ENCODE results near the gene ABHD14A. TPM values are rescaled to one million over a fixed set of nuclear protein-coding genes. Genes with fewer than 3 reads are reported as not detected.

The ABHD14A gene
- total RNA-seq, 1 donor from 2014 or later: 5.4 TPM

GRCh38 chr3:51934139-51934850 is 40.6 kb upstream of the ABHD14A start:
- H3K4me3 Mint-ChIP-seq (ENCODE audit: unreplicated experiment): no peak overlapping the region
- no peak for TF ChIP-seq CTCF (IDR thresholded peaks at IDR 0.05; ENCODE audit: unreplicated experiment)
- no peaks in the 10 kb centered on the region for H3K9me3 Mint-ChIP-seq (ENCODE audit: unreplicated experiment)
- DNase-seq (ENCODE audit: low spot score): no peak
- peaks cover 6% of the 10 kb centered on the region for H3K4me1 Mint-ChIP-seq (ENCODE audit: unreplicated experiment)
- no peak overlapping the region for H3K27ac Mint-ChIP-seq (ENCODE audit: unreplicated experiment)
- peaks cover 4% of the 10 kb centered on the region for H3K27me3 Mint-ChIP-seq (ENCODE audit: unreplicated experiment)
- H3K36me3 Mint-ChIP-seq (ENCODE audit: low read depth, unreplicated experiment): peaks cover 49% of the 10 kb centered on the region

- Mint-ChIP-seq H3K4me3 (ENCODE audit: unreplicated experiment) (no peak overlapping the region), H3K4me1 (ENCODE audit: unreplicated experiment) (peaks cover 7% of the 10 kb centered on the region)
Observed at GRCh38 chr3:51934991-51935885, 39.6 kb upstream of the ABHD14A start.

GRCh38 chr3:51935886-51936755 is 38.7 kb upstream of the ABHD14A start:
- no peak for TF ChIP-seq CTCF (IDR thresholded peaks at IDR 0.05; ENCODE audit: unreplicated experiment)
- DNase-seq (ENCODE audit: low spot score): no peak
- peaks cover 15% of the 10 kb centered on the region for H3K4me1 Mint-ChIP-seq (ENCODE audit: unreplicated experiment)
- no peaks in the 10 kb centered on the region for H3K9me3 Mint-ChIP-seq (ENCODE audit: unreplicated experiment)
- H3K4me3 Mint-ChIP-seq (ENCODE audit: unreplicated experiment): no peak overlapping the region
- H3K27me3 Mint-ChIP-seq (ENCODE audit: unreplicated experiment): peaks cover 4% of the 10 kb centered on the region
- H3K27ac Mint-ChIP-seq (ENCODE audit: unreplicated experiment): no peak overlapping the region
- peaks cover 47% of the 10 kb centered on the region for H3K36me3 Mint-ChIP-seq (ENCODE audit: low read depth, unreplicated experiment)

More at GRCh38 chr3:51934991-51935885, 39.6 kb upstream of the ABHD14A start:
- Mint-ChIP-seq H3K9me3 (ENCODE audit: unreplicated experiment) (no peaks in the 10 kb centered on the region), H3K36me3 (ENCODE audit: low read depth, unreplicated experiment) (peaks cover 47% of the 10 kb centered on the region), H3K27ac (ENCODE audit: unreplicated experiment) (no peak overlapping the region), H3K27me3 (ENCODE audit: unreplicated experiment) (peaks cover 2% of the 10 kb centered on the region)
- no peak for TF ChIP-seq CTCF (IDR thresholded peaks at IDR 0.05; ENCODE audit: unreplicated experiment)
- DNase-seq (ENCODE audit: low spot score): no peak

- Mint-ChIP-seq H3K27ac (ENCODE audit: unreplicated experiment) (no peak overlapping the region), H3K4me1 (ENCODE audit: unreplicated experiment) (peaks cover 17% of the 10 kb centered on the region), H3K36me3 (ENCODE audit: low read depth, unreplicated experiment) (peaks cover 43% of the 10 kb centered on the region), H3K27me3 (ENCODE audit: unreplicated experiment) (peaks cover 3% of the 10 kb centered on the region), H3K4me3 (ENCODE audit: unreplicated experiment) (no peak overlapping the region), H3K9me3 (ENCODE audit: unreplicated experiment) (no peaks in the 10 kb centered on the region)
- no peak for TF ChIP-seq CTCF (IDR thresholded peaks at IDR 0.05; ENCODE audit: unreplicated experiment)
- DNase-seq (ENCODE audit: low spot score): no peak
Observed at GRCh38 chr3:51937014-51937413, 37.9 kb upstream of the ABHD14A start.
